Measurements from ENCODE around the gene PAPSS2. TPM values are rescaled to one million over a fixed set of nuclear protein-coding genes. Genes with fewer than 3 reads are reported as not detected.

PAPSS2 gene
- total RNA-seq, 1 donor: 81.8 TPM

DNA sequence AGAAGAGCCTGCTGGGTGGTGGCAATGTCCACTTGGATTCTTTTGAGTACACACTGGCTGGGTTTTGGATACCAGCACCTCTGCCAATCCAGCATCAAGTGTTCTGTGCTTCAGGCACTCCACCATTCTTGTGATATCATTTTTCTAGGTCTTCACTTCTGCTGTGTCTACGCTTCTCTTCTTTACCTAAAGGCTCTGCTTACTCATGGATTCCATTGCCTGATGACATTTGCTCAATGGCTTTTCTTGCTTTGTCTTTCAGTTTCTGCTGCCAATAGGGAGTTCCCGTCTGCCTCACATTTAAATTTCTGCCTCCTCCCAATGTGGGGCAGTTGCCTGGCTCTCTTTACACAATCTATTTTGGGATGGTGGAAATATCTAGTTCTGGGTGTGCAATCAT lies 12.7 kb upstream of the PAPSS2 start:
- TF ChIP-seq, protein P1, sequence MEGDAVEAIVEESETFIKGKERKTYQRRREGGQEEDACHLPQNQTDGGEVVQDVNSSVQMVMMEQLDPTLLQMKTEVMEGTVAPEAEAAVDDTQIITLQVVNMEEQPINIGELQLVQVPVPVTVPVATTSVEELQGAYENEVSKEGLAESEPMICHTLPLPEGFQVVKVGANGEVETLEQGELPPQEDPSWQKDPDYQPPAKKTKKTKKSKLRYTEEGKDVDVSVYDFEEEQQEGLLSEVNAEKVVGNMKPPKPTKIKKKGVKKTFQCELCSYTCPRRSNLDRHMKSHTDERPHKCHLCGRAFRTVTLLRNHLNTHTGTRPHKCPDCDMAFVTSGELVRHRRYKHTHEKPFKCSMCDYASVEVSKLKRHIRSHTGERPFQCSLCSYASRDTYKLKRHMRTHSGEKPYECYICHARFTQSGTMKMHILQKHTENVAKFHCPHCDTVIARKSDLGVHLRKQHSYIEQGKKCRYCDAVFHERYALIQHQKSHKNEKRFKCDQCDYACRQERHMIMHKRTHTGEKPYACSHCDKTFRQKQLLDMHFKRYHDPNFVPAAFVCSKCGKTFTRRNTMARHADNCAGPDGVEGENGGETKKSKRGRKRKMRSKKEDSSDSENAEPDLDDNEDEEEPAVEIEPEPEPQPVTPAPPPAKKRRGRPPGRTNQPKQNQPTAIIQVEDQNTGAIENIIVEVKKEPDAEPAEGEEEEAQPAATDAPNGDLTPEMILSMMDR (IDR thresholded peaks at IDR 0.05; ENCODE audit: extremely low read depth, low read depth, low read length): no peak
- H3K27me3 ChIP-seq (ENCODE audit: insufficient read depth, low read length): no peaks in the 10 kb centered on the region
- H3K4me2 ChIP-seq (ENCODE audit: insufficient read depth, low read length): no peak overlapping the region
- H3K9me3 ChIP-seq (ENCODE audit: low read depth, low read length): no peaks in the 10 kb centered on the region
- no peaks in the 10 kb centered on the region for H4K20me1 ChIP-seq (ENCODE audit: insufficient read depth, low read length)
- no peaks in the 10 kb centered on the region for H3K36me3 ChIP-seq (ENCODE audit: insufficient read depth, low read length)
- H3K79me2 ChIP-seq (ENCODE audit: insufficient read depth, low read length): no peaks in the 10 kb centered on the region
- no peak overlapping the region for H2AFZ ChIP-seq (ENCODE audit: low read length)
- DNase-seq (ENCODE audit: insufficient read length, low spot score, missing footprints): no peak
- H3K27ac ChIP-seq (ENCODE audit: low read depth, low read length): no peak overlapping the region
- no peak overlapping the region for H3K4me3 ChIP-seq (ENCODE audit: insufficient read depth, low read length)
- no peaks in the 10 kb centered on the region for H3K4me1 ChIP-seq (ENCODE audit: insufficient read depth, low read length)

DNA sequence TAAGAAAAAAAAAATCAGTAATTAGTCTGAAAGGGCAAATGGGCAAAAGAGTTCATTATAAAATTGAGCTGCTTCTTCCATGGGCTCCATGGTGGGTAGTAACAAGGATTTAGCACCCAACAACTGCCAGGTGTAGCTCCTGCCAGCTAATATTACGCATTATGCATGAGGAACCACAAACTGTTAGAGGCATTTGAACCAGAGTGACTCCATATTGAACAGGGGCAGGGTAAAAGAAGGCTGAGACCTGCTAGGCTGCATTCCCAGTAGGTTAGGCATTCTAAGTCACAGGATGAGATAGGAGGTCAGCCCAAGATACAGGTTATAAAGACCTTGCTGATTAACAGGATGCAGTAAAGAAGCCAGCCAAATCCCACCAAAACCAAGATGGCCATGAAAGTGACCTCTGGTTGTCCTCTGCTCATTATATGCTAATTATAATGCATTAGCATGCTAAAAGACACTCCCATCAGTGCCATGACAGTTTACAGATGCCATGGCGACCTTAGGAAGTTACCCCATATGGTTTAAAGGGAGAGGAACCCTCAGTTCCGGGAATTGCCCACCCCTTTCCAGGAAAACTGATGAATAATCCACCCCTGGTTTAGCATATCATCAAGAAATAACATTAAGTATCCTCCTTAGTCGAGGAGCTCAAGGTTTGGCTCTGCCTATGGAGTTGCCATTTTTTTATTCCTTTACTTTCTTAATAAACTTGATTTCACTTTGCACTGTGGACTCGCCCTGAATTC lies 8.7 kb upstream of the PAPSS2 start:
- H2AFZ ChIP-seq (ENCODE audit: low read length): no peak overlapping the region
- no peaks in the 10 kb centered on the region for H4K20me1 ChIP-seq (ENCODE audit: insufficient read depth, low read length)
- H3K9me3 ChIP-seq (ENCODE audit: low read depth, low read length): no peaks in the 10 kb centered on the region
- no peak overlapping the region for H3K4me2 ChIP-seq (ENCODE audit: insufficient read depth, low read length)
- H3K4me1 ChIP-seq (ENCODE audit: insufficient read depth, low read length): peaks cover 4% of the 10 kb centered on the region
- H3K27ac ChIP-seq (ENCODE audit: low read depth, low read length): no peak overlapping the region
- DNase-seq (ENCODE audit: insufficient read length, low spot score, missing footprints): no peak
- H3K36me3 ChIP-seq (ENCODE audit: insufficient read depth, low read length): no peaks in the 10 kb centered on the region
- no peak overlapping the region for H3K4me3 ChIP-seq (ENCODE audit: insufficient read depth, low read length)
- TF ChIP-seq, protein P1 (IDR thresholded peaks at IDR 0.05; ENCODE audit: extremely low read depth, low read depth, low read length): no peak
- H3K79me2 ChIP-seq (ENCODE audit: insufficient read depth, low read length): no peaks in the 10 kb centered on the region
- no peaks in the 10 kb centered on the region for H3K27me3 ChIP-seq (ENCODE audit: insufficient read depth, low read length)

DNA sequence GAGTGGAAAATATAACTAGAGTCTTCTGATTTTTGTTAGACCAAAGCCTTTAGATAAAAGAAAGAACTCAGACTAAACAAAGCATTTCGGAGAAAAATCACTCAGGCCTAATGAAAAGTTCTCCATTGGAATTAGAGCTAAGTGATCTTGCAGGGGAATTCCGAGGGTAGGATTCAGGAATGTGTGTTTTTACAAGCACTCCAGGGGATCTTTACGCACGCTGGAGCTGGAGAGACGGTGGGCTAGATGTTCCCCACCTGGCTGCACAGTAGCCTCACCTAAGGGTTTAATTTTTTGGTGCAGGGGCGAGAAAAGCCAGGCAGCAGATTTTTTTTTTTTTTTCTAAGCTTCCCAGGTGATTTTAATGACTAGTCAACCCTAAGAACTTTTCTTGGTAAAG lies 7.9 kb upstream of the PAPSS2 start:
- Histone ChIP-seq H3K4me3 (ENCODE audit: insufficient read depth, low read length) (no peak overlapping the region), H3K36me3 (ENCODE audit: insufficient read depth, low read length) (no peaks in the 10 kb centered on the region), H3K4me2 (ENCODE audit: insufficient read depth, low read length) (no peak overlapping the region), H2AFZ (ENCODE audit: low read length) (no peak overlapping the region), H3K4me1 (ENCODE audit: insufficient read depth, low read length) (peaks cover 12% of the 10 kb centered on the region), H4K20me1 (ENCODE audit: insufficient read depth, low read length) (no peaks in the 10 kb centered on the region), H3K9me3 (ENCODE audit: low read depth, low read length) (no peaks in the 10 kb centered on the region), H3K79me2 (ENCODE audit: insufficient read depth, low read length) (no peaks in the 10 kb centered on the region), H3K27ac (ENCODE audit: low read depth, low read length) (no peak overlapping the region), H3K27me3 (ENCODE audit: insufficient read depth, low read length) (no peaks in the 10 kb centered on the region)
- no peak for DNase-seq (ENCODE audit: insufficient read length, low spot score, missing footprints)
- TF ChIP-seq, protein P1 (IDR thresholded peaks at IDR 0.05; ENCODE audit: extremely low read depth, low read depth, low read length): no peak

DNA sequence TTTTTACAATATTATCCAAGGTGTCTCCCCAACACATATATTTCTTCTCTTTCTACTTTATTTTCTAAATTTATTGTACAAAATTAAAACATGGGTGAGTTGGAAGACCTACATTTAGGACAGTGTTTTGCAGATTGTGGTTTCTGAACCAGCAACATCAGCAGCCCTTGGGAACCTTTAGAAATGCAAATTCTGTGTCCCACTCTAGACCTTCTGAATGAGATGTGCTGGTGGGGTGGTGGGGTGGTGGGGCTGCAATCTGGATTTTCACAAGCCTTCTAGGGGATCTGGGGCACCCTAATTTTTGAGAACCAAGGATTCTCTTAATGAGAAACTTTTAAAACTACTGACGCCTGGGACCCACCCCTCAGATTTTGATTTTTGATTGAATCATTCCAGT lies 7.4 kb upstream of the PAPSS2 start:
- TF ChIP-seq, protein P1 (IDR thresholded peaks at IDR 0.05; ENCODE audit: extremely low read depth, low read depth, low read length): no peak
- H3K27me3 ChIP-seq (ENCODE audit: insufficient read depth, low read length): no peaks in the 10 kb centered on the region
- no peaks in the 10 kb centered on the region for H3K9me3 ChIP-seq (ENCODE audit: low read depth, low read length)
- H2AFZ ChIP-seq (ENCODE audit: low read length): no peak overlapping the region
- H4K20me1 ChIP-seq (ENCODE audit: insufficient read depth, low read length): no peaks in the 10 kb centered on the region
- DNase-seq (ENCODE audit: insufficient read length, low spot score, missing footprints): no peak
- no peaks in the 10 kb centered on the region for H3K79me2 ChIP-seq (ENCODE audit: insufficient read depth, low read length)
- no peaks in the 10 kb centered on the region for H3K36me3 ChIP-seq (ENCODE audit: insufficient read depth, low read length)
- H3K4me1 ChIP-seq (ENCODE audit: insufficient read depth, low read length): peaks cover 17% of the 10 kb centered on the region
- no peak overlapping the region for H3K27ac ChIP-seq (ENCODE audit: low read depth, low read length)
- H3K4me2 ChIP-seq (ENCODE audit: insufficient read depth, low read length): no peak overlapping the region
- no peak overlapping the region for H3K4me3 ChIP-seq (ENCODE audit: insufficient read depth, low read length)
